C4-2B (cell line): ENCODE data around the gene KIF6.

Experiments used
- ZFX ChIP-seq: fragments of 450-650 bp; IDR thresholded peaks from 2 replicates; pipeline ENCODE4 v1.6.1; 2017
- TF ChIP-seq, protein P1 (sequence below): fragments of 450-650 bp; conservative IDR thresholded peaks from 2 replicates; pipeline ENCODE4 v1.5.1; 2017; ENCODE audit warnings: mild to moderate bottlenecking

DNA sequence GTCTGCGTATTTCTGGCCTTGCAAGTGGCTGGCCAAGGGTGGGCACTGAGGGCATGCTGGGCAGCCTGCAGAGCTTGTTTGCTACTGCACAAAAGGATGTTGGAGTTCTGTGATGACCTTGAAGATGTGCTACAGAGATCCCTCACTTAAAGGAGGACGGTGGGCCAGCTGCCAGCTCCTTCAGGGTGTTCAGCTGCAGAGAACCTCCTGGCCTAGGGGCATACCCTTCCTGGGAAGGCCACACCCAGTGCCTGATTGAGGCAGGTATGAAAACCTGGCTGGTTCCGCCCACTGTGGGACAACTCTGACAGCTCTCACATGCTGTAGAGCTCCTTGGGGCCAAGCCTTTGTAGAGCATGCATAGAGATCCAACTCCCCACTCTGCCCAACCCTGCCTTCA lies 408.0 kb downstream of the KIF6 start:
- TF ChIP-seq, protein P1, sequence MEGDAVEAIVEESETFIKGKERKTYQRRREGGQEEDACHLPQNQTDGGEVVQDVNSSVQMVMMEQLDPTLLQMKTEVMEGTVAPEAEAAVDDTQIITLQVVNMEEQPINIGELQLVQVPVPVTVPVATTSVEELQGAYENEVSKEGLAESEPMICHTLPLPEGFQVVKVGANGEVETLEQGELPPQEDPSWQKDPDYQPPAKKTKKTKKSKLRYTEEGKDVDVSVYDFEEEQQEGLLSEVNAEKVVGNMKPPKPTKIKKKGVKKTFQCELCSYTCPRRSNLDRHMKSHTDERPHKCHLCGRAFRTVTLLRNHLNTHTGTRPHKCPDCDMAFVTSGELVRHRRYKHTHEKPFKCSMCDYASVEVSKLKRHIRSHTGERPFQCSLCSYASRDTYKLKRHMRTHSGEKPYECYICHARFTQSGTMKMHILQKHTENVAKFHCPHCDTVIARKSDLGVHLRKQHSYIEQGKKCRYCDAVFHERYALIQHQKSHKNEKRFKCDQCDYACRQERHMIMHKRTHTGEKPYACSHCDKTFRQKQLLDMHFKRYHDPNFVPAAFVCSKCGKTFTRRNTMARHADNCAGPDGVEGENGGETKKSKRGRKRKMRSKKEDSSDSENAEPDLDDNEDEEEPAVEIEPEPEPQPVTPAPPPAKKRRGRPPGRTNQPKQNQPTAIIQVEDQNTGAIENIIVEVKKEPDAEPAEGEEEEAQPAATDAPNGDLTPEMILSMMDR: no peak
- TF ChIP-seq ZFX: no peak
